H9 (cell line): Measurements from ENCODE around the gene TMTC3. TPM values are rescaled to one million over a fixed set of nuclear protein-coding genes. Genes with fewer than 3 reads are reported as not detected.

Experiments used
- DNase-seq: peaks from one replicate; pipeline ENCODE4 v3.0.0-alpha.2; 2017
- H2AFZ ChIP-seq: one replicate; pipeline ENCODE4 v1.6.1; 2013; ENCODE audit warnings: mild to moderate bottlenecking, low read length, control low read depth, moderate library complexity
- H2AK5ac ChIP-seq: 2 replicates; pipeline ENCODE4 v1.6.1; 2013; ENCODE audit warnings: low read length, control low read depth, mixed read lengths; ENCODE audit not compliant: insufficient read length
- H2BK120ac ChIP-seq: one replicate; pipeline ENCODE4 v1.6.1; 2013; ENCODE audit warnings: low read depth, mild to moderate bottlenecking, low read length, control low read depth, inconsistent platforms; ENCODE audit not compliant: poor library complexity, severe bottlenecking
- H2BK12ac ChIP-seq: 2 replicates; pipeline ENCODE4 v1.6.1; 2013; ENCODE audit warnings: low read length, control low read depth, mixed read lengths, low read depth; ENCODE audit not compliant: insufficient read length
- H2BK15ac ChIP-seq: 2 replicates; pipeline ENCODE4 v1.6.1; 2013; ENCODE audit warnings: low read depth, low read length, control low read depth
- H2BK20ac ChIP-seq: one replicate; pipeline ENCODE4 v1.6.1; 2013; ENCODE audit warnings: low read depth, mild to moderate bottlenecking, low read length, control low read depth, inconsistent platforms; ENCODE audit not compliant: poor library complexity, severe bottlenecking
- H2BK5ac ChIP-seq: 2 replicates; pipeline ENCODE4 v1.6.1; 2013; ENCODE audit warnings: low read length, control low read depth, mixed read lengths; ENCODE audit not compliant: insufficient read length
- H3K14ac ChIP-seq: 2 replicates; pipeline ENCODE4 v1.6.1; 2013; ENCODE audit warnings: low read length, control low read depth; ENCODE audit not compliant: insufficient read depth
- H3K18ac ChIP-seq: 2 replicates; pipeline ENCODE4 v1.6.1; 2013; ENCODE audit warnings: low read depth, mild to moderate bottlenecking, mixed read lengths, low read length, control low read depth; ENCODE audit not compliant: insufficient read length
- H3K23ac ChIP-seq: 2 replicates; pipeline ENCODE4 v1.6.1; 2013; ENCODE audit warnings: low read length, control low read depth, mixed read lengths, low read depth; ENCODE audit not compliant: insufficient read length
- H3K23me2 ChIP-seq: 2 replicates; pipeline ENCODE4 v1.6.1; 2013; ENCODE audit warnings: low read depth, mild to moderate bottlenecking, mixed read lengths, low read length, control low read depth; ENCODE audit not compliant: insufficient read length, poor library complexity, severe bottlenecking
- H3K27ac ChIP-seq: 2 replicates; pipeline ENCODE4 v1.5.1; 2013; ENCODE audit warnings: low read length, control low read depth, mixed read lengths, low read depth; ENCODE audit not compliant: insufficient read length
- H3K27me3 ChIP-seq: 2 replicates; pipeline ENCODE4 v1.6.1; 2013; ENCODE audit warnings: low read length, control low read depth, inconsistent platforms; ENCODE audit not compliant: insufficient read depth
- H3K4ac ChIP-seq: 2 replicates; pipeline ENCODE4 v1.6.1; 2013; ENCODE audit warnings: low read depth, mild to moderate bottlenecking, control low read depth, inconsistent platforms, low read length, moderate library complexity
- H3K4me1 ChIP-seq: 2 replicates; pipeline ENCODE4 v1.6.1; 2013; ENCODE audit warnings: low read length, control low read depth, inconsistent platforms; ENCODE audit not compliant: insufficient read depth
- H3K4me2 ChIP-seq: 2 replicates; pipeline ENCODE4 v1.6.1; 2013; ENCODE audit warnings: low read length, control low read depth, mixed read lengths; ENCODE audit not compliant: insufficient read length, insufficient read depth
- H3K56ac ChIP-seq: 2 replicates; pipeline ENCODE4 v1.6.1; 2013; ENCODE audit warnings: low read depth, mild to moderate bottlenecking, mixed read lengths, low read length, control low read depth; ENCODE audit not compliant: insufficient read length
- H3K79me1 ChIP-seq: 2 replicates; pipeline ENCODE4 v1.6.1; 2013; ENCODE audit warnings: low read depth, mild to moderate bottlenecking, moderate library complexity, low read length, control low read depth, inconsistent platforms; ENCODE audit not compliant: insufficient read depth, poor library complexity, severe bottlenecking
- H3K79me2 ChIP-seq: 2 replicates; pipeline ENCODE4 v1.6.1; 2013; ENCODE audit warnings: low read length, control low read depth, inconsistent platforms; ENCODE audit not compliant: insufficient read depth
- H3K9ac ChIP-seq: 2 replicates; pipeline ENCODE4 v1.6.1; 2013; ENCODE audit warnings: low read length, control low read depth, mixed read lengths; ENCODE audit not compliant: insufficient read length; ENCODE audit errors: extremely low read depth
- H3K9me3 ChIP-seq: one replicate; pipeline ENCODE4 v1.6.1; 2013; ENCODE audit warnings: low read depth, low read length, inconsistent platforms; ENCODE audit not compliant: control insufficient read depth
- H3T11ph ChIP-seq: one replicate; pipeline ENCODE4 v1.6.1; 2013; ENCODE audit warnings: mild to moderate bottlenecking, low read length, control low read depth, inconsistent platforms
- H4K20me1 ChIP-seq: one replicate; pipeline ENCODE4 v1.6.1; 2013; ENCODE audit not compliant: control insufficient read depth, insufficient read length, insufficient read depth
- H4K5ac ChIP-seq: 2 replicates; pipeline ENCODE4 v1.6.1; 2013; ENCODE audit warnings: low read depth, mild to moderate bottlenecking, mixed read lengths, low read length, control low read depth; ENCODE audit not compliant: insufficient read length
- H4K8ac ChIP-seq: replicated peaks from 2 replicates; pipeline ENCODE4 v1.6.1; 2013; ENCODE audit warnings: low read length, control low read depth, mixed read lengths, low read depth; ENCODE audit not compliant: insufficient read length
- H4K91ac ChIP-seq: 2 replicates; pipeline ENCODE4 v1.6.1; 2013; ENCODE audit warnings: low read depth, mild to moderate bottlenecking, moderate library complexity, mixed read lengths, low read length, control low read depth; ENCODE audit not compliant: insufficient read length
- H3K27ac Mint-ChIP-seq, 3 experiments: 2 replicates in 2 of 3; 3 replicates in 1 of 3; pipeline ENCODE4 v1.8.0; 2020 to 2021; ENCODE audit warnings: mixed read lengths in 3 of 3, mild to moderate bottlenecking in 1 of 3, moderate library complexity in 1 of 3
- H3K27me3 Mint-ChIP-seq: 2 replicates; pipeline ENCODE4 v1.8.0; 2021; ENCODE audit warnings: low read depth, mild to moderate bottlenecking, moderate library complexity, mixed read lengths
- H3K36me3 Mint-ChIP-seq, 3 experiments: 2 replicates in 2 of 3; 3 replicates in 1 of 3; pipeline ENCODE4 v1.8.0; 2020 to 2021; ENCODE audit warnings: low read depth in 3 of 3, mixed read lengths in 3 of 3; ENCODE audit not compliant: insufficient read depth in 1 of 3
- H3K4me1 Mint-ChIP-seq, 2 experiments: 2 replicates each; pipeline ENCODE4 v1.8.0; 2020; ENCODE audit warnings: mixed read lengths in 2 of 2
- H3K4me3 Mint-ChIP-seq, 2 experiments: 2 replicates in 1 of 2; 3 replicates in 1 of 2; pipeline ENCODE4 v1.8.0; 2020 to 2021; ENCODE audit warnings: mild to moderate bottlenecking in 2 of 2, mixed read lengths in 2 of 2, moderate library complexity in 1 of 2
- H3K9me3 Mint-ChIP-seq, 2 experiments: 2 replicates in 1 of 2; 3 replicates in 1 of 2; pipeline ENCODE4 v1.8.0; 2020; ENCODE audit warnings: mild to moderate bottlenecking in 2 of 2, mixed read lengths in 2 of 2, moderate library complexity in 1 of 2
- WGBS: extraction: QIAGEN DNeasy Blood & Tissue Kit; methylation state at CpG from one replicate; pipeline ENCODE4 v1.1.7; 2013; ENCODE audit warnings: missing lambda C conversion rate, low lambda C conversion rate, mixed read lengths; ENCODE audit not compliant: insufficient read length; ENCODE audit errors: extremely low coverage; 5-methylcytosine and 5-hydroxymethylcytosine counted together
- total RNA-seq: library from RNA; stranded (reverse); gene quantifications from 2 replicates; pipeline ENCODE4 v1.2.1, GENCODE V29; 2021
- TF ChIP-seq, protein P1 (sequence below): fragments of 200-600 bp; sonication (generic); conservative IDR thresholded peaks from 3 replicates; pipeline ENCODE4 v1.8.0; 2021; ENCODE audit warnings: antibody characterized with exemption, mild to moderate bottlenecking

The TMTC3 gene
- total RNA-seq, 1 experiment from 2014 or later = 37.7 TPM

DNA sequence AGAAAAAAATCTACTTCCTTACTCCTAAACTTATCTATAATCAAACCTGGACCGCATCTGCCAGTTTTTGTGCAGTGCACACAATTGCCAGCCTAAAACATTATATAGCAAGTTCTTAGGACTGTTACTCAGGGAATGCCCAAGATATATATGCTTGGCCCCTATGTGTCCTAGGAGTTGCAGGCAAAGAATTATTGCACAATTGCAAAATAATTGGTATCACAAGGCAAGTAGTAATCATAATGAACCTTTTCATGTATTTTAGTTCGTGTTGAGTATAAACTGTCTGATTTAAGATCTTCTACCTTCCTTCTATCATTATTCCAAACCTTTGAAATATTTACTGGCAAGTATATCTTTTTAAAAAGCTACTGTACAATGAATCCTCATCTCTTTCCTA is 45.5 kb downstream of the TMTC3 start:
- no peaks in the 10 kb centered on the region for H3K4me1 Mint-ChIP-seq
- no peaks in the 10 kb centered on the region for H3K27me3 Mint-ChIP-seq

More for the DNA sequence above, 45.5 kb downstream of the TMTC3 start:
- H4K91ac ChIP-seq = no peak overlapping the region
- H3K4me1 ChIP-seq = no peaks in the 10 kb centered on the region
- no CpG with 5 or more reads among the region's 2 CpGs for WGBS
- no peak overlapping the region for H3K23ac ChIP-seq
- H2BK12ac ChIP-seq = no peak overlapping the region
- no peak overlapping the region for H4K8ac ChIP-seq
- H4K20me1 ChIP-seq = no peaks in the 10 kb centered on the region
- H2BK15ac ChIP-seq = no peak overlapping the region
- no peak overlapping the region for H3K4ac ChIP-seq
- DNase-seq = no peak
- no peak overlapping the region for H2BK5ac ChIP-seq
- H4K5ac ChIP-seq = no peak overlapping the region
- no peak overlapping the region for H3K56ac ChIP-seq
- H2BK20ac ChIP-seq = no peak overlapping the region
- H3K79me1 ChIP-seq = no peaks in the 10 kb centered on the region
- Mint-ChIP-seq H3K36me3 (peaks cover 17 to 30% (median 18%) of the 10 kb centered on the region in 3 experiments), H3K4me3 (no peak overlapping the region), H3K9me3 (peaks cover 0 to 4% of the 10 kb centered on the region in 2 experiments; a peak in 1 of 5 replicates), H3K27ac (no peak overlapping the region)
- H2AFZ ChIP-seq = no peak overlapping the region
- H2AK5ac ChIP-seq = no peak overlapping the region
- no peak overlapping the region for H3K9ac ChIP-seq
- no peak overlapping the region for H2BK120ac ChIP-seq
- H3K4me2 ChIP-seq = no peak overlapping the region
- H3T11ph ChIP-seq = no peak overlapping the region
- no peaks in the 10 kb centered on the region for H3K79me2 ChIP-seq
- H3K27ac ChIP-seq = no peak overlapping the region
- H3K27me3 ChIP-seq = no peaks in the 10 kb centered on the region
- H3K14ac ChIP-seq = no peak overlapping the region
- TF ChIP-seq, protein P1, sequence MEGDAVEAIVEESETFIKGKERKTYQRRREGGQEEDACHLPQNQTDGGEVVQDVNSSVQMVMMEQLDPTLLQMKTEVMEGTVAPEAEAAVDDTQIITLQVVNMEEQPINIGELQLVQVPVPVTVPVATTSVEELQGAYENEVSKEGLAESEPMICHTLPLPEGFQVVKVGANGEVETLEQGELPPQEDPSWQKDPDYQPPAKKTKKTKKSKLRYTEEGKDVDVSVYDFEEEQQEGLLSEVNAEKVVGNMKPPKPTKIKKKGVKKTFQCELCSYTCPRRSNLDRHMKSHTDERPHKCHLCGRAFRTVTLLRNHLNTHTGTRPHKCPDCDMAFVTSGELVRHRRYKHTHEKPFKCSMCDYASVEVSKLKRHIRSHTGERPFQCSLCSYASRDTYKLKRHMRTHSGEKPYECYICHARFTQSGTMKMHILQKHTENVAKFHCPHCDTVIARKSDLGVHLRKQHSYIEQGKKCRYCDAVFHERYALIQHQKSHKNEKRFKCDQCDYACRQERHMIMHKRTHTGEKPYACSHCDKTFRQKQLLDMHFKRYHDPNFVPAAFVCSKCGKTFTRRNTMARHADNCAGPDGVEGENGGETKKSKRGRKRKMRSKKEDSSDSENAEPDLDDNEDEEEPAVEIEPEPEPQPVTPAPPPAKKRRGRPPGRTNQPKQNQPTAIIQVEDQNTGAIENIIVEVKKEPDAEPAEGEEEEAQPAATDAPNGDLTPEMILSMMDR = no peak
- H3K9me3 ChIP-seq = no peaks in the 10 kb centered on the region
- no peaks in the 10 kb centered on the region for H3K23me2 ChIP-seq
- no peak overlapping the region for H3K18ac ChIP-seq
